GM18861 (cell line): ENCODE results near the gene CRX.
"Not testable (repeated sequence)": the region's sequence is repeated elsewhere in the genome, so short reads cannot be mapped to it uniquely, and the experiment has no call there.

ENCODE experiments used
- ATAC-seq: cut with Tn5 transposase; IDR thresholded peaks from one replicate; pipeline ENCODE4 v1.9.1; 2021; ENCODE audit not compliant: unreplicated experiment

CRX gene

DNA sequence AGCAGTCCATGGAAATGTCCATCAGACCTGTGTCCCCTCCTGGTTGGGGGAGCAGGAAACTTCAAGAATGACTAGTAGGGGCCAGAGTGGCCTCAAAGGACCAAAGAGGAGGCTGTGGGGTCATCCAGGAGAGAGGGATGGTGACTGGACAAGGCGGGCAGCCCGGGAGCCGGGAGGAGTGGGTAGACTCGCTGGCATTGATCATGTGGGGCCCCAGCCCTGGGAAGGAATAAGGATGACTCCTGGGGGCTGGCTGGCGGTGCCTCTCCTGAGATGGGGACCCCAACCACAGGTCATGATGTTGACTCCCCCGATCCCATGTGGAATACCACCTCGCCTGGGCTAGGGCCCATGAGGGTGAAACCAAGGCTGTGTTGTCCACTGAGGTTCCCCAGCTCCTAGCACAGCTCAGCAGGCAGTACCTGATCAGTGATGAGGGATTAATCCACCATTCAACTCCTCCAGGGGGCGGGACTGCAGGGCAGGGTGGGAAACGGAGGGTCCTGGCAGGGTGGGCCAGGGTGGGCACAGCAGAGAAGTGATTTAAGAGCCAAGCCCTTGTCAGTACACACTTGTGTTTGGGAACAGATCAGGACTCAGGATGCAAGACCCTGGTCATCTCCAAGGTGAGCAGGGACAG, 37.0 kb downstream of the CRX start, which contains the start of gene TPRX2:
Gene TPRX2 (plus strand): TSS at position 590 of the 640 bp plus-strand sequence. CDS start 12 bp downstream, at position 602.
- ATAC-seq: not testable (repeated sequence)

DNA sequence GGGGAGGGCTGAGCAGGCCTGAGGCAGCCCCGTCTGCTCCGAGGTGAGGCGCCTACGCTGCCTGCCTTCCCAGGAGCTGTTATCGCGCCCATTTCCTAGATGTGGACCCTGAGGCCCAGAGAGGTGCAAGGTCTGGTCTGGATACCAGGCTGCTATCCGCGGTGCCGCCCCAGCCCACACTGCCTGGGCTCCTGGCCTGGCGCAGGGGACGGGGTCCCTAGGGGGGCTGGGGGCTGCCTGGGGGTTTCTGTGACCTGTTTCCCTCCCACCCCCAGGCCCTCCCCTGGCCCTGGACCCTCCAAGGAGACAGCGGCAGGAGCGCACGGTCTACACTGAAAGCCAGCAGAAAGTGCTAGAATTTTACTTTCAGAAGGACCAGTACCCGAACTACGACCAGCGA, 38.1 kb downstream of the CRX start:
- not testable (repeated sequence) for ATAC-seq

DNA sequence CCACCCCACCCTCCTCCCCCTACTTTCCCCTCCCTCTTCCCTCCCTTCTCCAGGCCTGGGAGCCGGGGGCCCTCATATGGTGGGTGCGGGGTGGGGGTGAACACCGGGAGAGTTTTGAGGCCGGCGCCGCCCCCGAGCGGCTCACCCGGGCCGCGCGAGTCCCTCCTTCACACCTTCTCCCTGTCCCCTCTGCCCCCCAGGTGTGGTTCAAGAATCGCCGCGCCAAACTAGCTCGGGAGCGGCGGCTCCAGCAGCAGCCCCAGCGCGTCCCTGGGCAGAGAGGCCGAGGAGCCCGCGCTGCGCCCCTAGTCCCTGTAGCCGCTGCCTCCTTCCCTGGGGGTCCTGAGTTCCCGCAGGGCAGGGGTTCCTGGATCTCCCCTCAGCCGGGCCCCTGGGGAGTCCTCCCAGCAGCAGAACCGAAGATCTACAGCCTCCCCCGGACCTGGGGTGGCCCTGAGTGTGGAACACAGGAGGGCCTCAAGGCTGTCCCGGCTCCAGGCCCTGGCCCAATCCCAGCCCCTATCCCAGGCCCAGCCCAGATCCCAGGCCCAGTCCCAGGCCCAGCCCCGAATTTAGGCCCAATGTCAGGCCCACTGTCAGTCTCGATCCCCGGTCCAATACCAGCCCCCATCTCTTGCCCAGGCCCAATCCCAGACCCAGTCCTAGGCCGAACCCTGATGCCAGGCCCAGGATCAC, 39.0 kb downstream of the CRX start:
- ATAC-seq: no peak

DNA sequence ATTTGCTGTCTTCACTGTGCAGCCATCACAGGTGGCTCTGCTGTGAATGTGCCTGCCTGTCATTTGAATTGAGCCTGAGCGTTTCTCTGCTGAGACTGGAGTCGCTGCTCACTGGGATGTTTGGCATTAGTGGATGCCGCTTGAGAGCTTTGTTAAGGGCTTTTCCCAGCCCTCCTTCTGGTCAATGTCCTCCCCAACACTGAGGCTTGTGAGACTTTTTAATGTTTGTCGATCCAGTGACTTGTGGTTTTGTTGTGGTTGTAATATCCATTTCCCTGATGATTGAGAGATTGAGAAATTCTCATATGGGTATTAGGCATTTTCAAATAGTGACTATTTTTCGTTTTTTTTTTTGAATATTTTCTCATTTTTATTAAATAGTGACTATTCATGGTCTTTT, 39.9 kb downstream of the CRX start:
- no peak for ATAC-seq

DNA sequence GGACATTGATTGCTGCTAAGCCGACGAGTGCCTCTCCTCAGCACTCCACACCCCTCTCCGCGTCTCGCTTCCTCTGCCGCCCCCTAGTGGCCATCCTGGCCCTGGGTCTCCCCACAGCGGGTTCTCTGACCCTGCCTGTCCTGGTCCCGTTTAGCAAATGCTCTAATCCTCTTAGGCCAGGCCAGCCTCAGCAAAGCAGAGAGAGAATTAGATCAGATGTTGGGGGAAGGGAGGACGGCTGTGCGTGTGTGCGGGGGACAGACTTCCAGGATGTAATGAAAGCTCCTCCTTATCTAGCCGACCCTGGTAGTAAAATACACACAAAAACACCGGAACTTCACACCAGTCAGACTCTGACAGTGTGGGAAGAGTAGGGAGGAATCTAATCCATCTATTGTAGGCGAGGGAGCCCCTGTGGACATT, 41.8 kb downstream of the CRX start:
- ATAC-seq: no peak

DNA sequence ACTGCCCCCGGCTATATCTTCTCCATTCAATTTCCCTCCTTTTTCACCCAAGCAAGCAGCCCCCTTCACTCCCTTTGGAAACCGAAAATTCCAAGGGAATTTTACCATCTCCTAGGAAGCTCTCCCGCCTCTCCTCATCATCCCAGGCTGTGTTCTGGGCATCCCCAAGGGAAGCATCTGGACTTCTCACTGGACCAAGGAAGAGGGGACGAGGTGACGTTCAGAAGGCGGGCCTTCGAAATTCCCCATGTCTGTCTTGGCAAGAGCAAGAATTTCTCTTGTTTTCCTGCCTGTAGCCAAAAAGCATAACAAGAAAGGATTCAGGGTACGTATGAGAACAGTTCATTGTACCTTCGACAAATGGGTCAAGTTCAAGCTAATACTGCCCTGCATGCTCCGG, 43.4 kb downstream of the CRX start:
- no peak for ATAC-seq

DNA sequence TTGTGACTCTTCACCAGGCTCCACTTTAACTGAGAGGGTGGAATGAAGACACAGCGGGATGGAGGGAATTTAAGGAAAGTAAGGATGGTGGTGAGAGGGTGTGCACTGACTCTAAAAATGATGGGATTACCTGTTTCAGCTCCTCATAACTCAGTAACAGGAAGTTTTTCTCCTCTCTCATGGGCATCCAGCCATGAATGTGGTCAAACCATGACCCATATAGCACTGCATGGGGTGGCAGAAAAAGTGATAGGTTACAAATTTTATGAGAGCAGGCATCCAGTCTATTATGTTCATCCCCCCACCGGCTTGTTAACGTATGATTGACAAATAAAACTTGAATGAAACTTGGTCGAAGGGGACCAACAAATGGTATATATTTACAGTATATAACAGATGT, 57.2 kb downstream of the CRX start:
- ATAC-seq: no peak

DNA sequence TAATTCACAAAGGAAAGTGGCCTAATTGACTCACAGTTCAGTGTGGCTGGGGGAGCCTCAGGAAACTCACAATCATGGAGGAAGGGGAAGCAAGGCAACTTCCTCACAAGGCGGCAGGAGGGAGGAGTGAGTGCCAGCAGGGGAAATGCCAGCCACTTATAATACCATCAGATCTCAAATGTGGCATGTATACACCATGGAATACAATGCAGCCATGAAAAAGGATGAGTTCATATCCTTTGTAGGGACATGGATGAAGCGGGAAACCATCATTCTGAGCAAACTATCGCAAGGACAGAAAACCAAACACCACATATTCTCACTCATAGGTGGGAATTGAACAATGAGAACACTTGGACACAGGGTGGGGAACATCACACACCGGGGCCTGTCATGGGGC, 57.6 kb downstream of the CRX start:
- ATAC-seq: not testable (repeated sequence)

DNA sequence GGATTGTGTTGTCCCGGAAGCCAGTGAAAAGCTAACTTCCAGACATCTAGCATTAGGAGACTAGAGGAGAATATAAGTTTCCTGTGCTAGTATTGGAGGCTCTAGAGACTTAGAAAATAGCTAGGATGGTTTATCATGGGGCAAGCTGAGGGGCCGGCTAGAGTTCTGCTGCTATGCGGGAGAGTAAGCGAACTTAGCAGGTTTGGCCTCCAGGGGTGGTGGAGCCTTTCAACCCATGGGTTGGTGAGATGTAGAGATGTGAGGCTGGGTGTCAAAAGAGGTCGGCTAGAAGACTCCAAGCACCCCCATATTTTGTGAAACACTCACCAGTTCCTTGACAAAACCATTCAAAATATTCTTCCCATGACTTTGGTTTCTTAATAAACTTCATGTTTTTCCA, 60.0 kb downstream of the CRX start:
- ATAC-seq: no peak

DNA sequence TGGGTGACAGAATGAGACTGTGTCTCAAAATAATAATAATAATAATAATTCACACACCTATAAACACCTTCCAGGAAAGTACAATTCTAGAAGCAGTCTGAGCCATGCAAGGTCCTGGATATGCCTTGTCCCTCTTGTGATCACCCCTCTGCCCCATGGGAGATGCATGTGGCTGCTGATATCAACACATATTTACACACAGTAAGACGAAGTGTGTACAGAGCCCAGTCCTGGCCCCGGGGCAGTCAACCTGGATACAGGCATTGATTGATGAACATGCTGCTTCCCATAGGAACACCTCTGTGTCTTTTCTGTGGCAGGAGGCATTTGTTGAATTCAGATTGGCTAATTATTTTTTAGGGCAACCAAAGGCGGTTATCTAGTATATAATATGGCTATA, 61.2 kb downstream of the CRX start:
- ATAC-seq: no peak

DNA sequence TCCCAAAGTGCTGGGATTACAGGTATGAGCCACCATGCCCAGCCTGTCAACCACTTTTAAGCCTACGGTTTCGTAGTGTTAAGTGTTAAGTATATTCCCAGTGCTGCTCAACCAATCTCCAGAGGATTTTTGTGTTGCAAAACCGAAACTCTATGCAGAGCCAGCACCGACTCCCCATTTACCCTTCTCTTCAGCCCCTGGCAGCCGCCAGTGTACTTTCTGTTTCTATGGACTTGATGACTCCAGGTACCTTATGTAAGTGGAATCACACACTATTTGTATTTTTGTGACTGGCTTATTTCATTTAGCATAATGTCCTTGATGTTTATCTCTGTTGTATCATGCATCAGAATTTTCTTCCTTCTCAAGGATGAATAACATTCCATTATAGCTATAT, 63.3 kb downstream of the CRX start:
- no peak for ATAC-seq

DNA sequence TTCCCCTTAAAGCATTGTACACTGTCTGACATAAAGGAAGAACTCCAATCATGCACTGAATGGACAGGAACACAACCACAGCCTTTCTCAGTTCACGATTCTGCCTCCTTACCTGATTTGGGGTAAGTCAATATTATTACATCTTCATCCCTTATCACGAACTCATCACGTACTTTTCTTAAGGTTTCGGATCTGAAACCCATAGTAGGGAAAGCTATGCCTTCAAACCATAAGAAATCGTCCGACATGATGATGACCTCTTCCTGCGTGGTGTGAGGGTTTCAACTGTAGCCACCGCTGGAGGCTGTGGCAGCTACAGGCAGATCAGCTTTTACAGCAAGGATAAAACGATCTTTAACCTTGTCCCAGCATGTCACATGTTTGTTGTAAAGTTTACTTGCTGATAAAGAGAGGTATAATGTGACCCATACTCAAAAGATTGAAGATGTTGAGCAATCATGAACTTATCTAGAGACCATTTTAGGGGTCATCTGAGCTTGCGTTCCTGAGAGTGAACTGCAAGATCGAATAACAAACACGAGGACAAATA, 64.3 kb downstream of the CRX start, which contains the start of gene SULT2A1:
Gene SULT2A1 (minus strand): TSS at position 306 of the 550 bp plus-strand sequence. CDS start 58 bp downstream, at position 248.
- no peak for ATAC-seq

DNA sequence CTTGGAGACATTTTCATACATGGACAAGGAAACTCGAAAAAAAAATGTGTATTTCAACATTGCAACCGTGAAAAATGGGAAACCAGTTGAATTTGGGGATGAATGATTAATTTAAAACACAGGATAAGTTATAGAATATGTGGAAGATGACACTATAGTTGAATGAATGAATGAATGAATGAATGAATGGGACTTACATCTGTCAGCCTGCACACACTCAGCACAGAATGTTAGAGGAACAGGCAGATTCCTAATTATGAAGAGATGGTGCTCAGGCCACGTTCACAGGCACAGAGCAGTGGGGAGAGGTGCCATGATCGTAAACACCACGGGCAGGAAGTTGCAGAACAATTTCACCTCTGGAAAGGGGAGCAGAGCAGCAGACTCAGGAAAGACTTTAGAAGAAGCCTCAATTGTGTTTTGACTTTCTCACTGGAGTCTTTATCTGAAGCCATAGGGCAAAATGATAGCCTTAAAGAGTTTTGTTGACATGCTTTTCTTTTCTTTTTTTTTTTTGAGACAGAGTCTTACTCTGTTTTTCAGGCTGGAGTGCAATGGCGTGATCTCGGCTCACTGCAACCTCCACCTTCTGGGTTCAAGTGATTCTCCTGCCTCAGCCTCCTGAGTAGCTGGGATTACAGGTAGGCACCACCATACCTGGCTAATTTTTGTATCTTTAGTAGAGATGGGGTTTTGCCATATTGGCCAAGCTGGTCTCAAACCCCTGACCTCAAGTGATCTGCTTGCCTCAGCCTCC, 69.3 kb downstream of the CRX start:
- no peak for ATAC-seq

DNA sequence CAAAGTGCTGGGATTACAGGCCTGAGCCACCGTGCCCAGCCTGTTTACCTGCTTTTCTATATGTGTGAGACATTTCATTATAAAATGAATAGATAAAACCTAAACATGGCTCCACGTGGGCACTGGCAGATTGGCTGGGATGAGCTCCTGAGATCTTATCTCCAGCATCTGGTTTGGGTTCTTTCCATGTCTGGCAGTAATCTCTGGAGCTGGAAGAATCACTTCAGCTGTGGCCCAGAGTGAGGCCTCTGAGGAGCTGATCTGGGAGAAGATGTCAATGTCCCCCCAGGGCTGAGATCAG, 69.8 kb downstream of the CRX start:
- no peak for ATAC-seq

DNA sequence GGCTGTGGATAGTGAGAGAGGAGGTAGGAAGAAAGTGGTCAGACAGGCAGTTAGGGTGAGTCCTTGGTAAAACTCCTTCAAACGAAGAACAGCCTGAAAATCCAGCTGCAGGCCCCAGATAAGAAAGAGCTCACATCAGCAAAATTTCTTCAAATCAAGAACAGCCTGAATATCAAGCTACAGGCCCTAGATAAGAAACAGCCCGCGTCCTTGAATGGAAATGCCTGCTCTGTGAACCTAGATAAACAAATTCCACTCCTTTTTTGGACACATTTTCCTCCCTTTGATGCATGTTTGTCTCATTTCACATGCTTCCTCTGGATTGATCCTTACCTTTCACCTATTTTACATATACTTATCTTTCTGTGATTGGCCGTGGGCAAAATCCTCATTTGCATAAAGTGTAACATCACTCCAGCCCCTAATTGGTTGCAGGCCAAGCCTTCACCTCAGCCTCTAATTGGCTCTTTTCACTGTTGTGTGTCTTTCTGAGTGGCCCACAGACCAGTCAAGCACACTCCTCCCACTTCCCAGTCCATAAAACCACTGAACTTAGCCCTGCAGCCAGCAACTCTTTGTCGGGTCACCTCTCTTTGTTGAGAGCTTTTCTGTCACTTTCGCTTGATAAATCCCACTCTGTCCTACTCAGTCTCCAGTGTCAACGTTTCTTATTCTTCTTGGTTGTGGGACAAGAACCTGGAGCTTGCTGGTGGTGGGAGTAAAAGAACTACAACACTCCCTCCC, 70.4 kb downstream of the CRX start:
- no peak for ATAC-seq
